Mesenchymal stem cell (in vitro differentiated cells and primary cell): ENCODE measurements around the gene ZBTB5.
"Not testable (repeated sequence)": the region's sequence is repeated elsewhere in the genome, so short reads cannot be mapped to it uniquely, and the experiment has no call there.

Experiments
- DNase-seq: peaks from one replicate; pipeline ENCODE4 v3.0.0-alpha.2; 2013
- H2AFZ ChIP-seq: one replicate; pipeline ENCODE4 v1.6.1; 2013; ENCODE audit warnings: low read depth, mild to moderate bottlenecking, control low read depth, inconsistent platforms, low read length, moderate library complexity
- H2AK5ac ChIP-seq: 2 replicates; pipeline ENCODE4 v1.6.1; 2013; ENCODE audit warnings: low read length, moderate library complexity, mild to moderate bottlenecking, inconsistent platforms; ENCODE audit not compliant: severe bottlenecking
- H2BK120ac ChIP-seq: one replicate; pipeline ENCODE4 v1.6.1; 2013; ENCODE audit warnings: low read depth, mild to moderate bottlenecking, inconsistent platforms, low read length, moderate library complexity
- H2BK12ac ChIP-seq, 2 experiments: one replicate each; pipeline ENCODE4 v1.6.1; 2013; ENCODE audit warnings: inconsistent platforms in 2 of 2, low read length in 2 of 2, mild to moderate bottlenecking in 2 of 2, moderate library complexity in 2 of 2, control low read depth in 1 of 2
- H2BK15ac ChIP-seq: one replicate; pipeline ENCODE4 v1.6.1; 2013; ENCODE audit warnings: mild to moderate bottlenecking, low read depth, inconsistent platforms; ENCODE audit not compliant: poor library complexity, severe bottlenecking
- H2BK5ac ChIP-seq: 2 replicates; pipeline ENCODE4 v1.6.1; 2013; ENCODE audit warnings: low read depth, mild to moderate bottlenecking, low read length, control low read depth, inconsistent platforms; ENCODE audit not compliant: poor library complexity, severe bottlenecking
- H3K14ac ChIP-seq, 2 experiments: one replicate each; pipeline ENCODE4 v1.6.1; 2013; ENCODE audit warnings: inconsistent platforms in 2 of 2, low read length in 2 of 2, control low read depth in 1 of 2, mild to moderate bottlenecking in 1 of 2, moderate library complexity in 1 of 2
- H3K18ac ChIP-seq, 2 experiments: one replicate each; pipeline ENCODE4 v1.6.1; 2013; ENCODE audit warnings: inconsistent platforms in 2 of 2, low read length in 2 of 2, control low read depth in 1 of 2, low read depth in 1 of 2, mild to moderate bottlenecking in 1 of 2
- H3K23ac ChIP-seq, 2 experiments: one replicate each; pipeline ENCODE4 v1.6.1; 2013; ENCODE audit warnings: inconsistent platforms in 2 of 2, low read length in 2 of 2, mild to moderate bottlenecking in 2 of 2, moderate library complexity in 2 of 2, control low read depth in 1 of 2
- H3K27ac ChIP-seq: 2 replicates; pipeline ENCODE4 v1.5.1; 2013; ENCODE audit warnings: mild to moderate bottlenecking, moderate library complexity, low read length, control low read depth, inconsistent platforms; ENCODE audit not compliant: poor library complexity, severe bottlenecking
- H3K27me3 ChIP-seq, 2 experiments: 2 replicates each; pipeline versions ENCODE4 v1.6.1 to v1.7.0; 2013; ENCODE audit warnings: low read length in 2 of 2, mild to moderate bottlenecking in 2 of 2, moderate library complexity in 2 of 2, control low read depth in 1 of 2, inconsistent platforms in 1 of 2; ENCODE audit not compliant: control insufficient read depth in 1 of 2, insufficient read depth in 1 of 2
- H3K36me3 ChIP-seq, 2 experiments: 2 replicates each; pipeline versions ENCODE4 v1.6.1 to v1.7.0; 2013; ENCODE audit warnings: low read length in 2 of 2, control low read depth in 1 of 2, inconsistent platforms in 1 of 2, low read depth in 1 of 2, mild to moderate bottlenecking in 1 of 2; ENCODE audit not compliant: insufficient read depth in 2 of 2, control insufficient read depth in 1 of 2
- H3K4ac ChIP-seq, 2 experiments: one replicate each; pipeline ENCODE4 v1.6.1; 2013; ENCODE audit warnings: inconsistent platforms in 2 of 2, low read length in 2 of 2, mild to moderate bottlenecking in 2 of 2, moderate library complexity in 2 of 2, control low read depth in 1 of 2, low read depth in 1 of 2
- H3K4me1 ChIP-seq: 2 replicates; pipeline ENCODE4 v1.6.1; 2013; ENCODE audit warnings: low read depth, low read length, control low read depth; ENCODE audit not compliant: control insufficient read depth, insufficient read depth
- H3K4me2 ChIP-seq: 2 replicates; pipeline ENCODE4 v1.6.1; 2013; ENCODE audit warnings: low read length, mild to moderate bottlenecking, inconsistent platforms; ENCODE audit not compliant: poor library complexity, severe bottlenecking
- H3K4me3 ChIP-seq, 2 experiments: 2 replicates each; pipeline versions ENCODE4 v1.5.1 to v1.7.0; 2013; ENCODE audit warnings: low read length in 2 of 2, mild to moderate bottlenecking in 2 of 2, control low read depth in 1 of 2, low read depth in 1 of 2; ENCODE audit not compliant: insufficient read depth in 1 of 2
- H3K79me1 ChIP-seq: replicated peaks from 2 replicates; pipeline ENCODE4 v1.6.1; 2013; ENCODE audit warnings: mild to moderate bottlenecking, control low read depth, low read length, inconsistent platforms; ENCODE audit not compliant: poor library complexity, severe bottlenecking
- H3K9ac ChIP-seq: 2 replicates; pipeline ENCODE4 v1.7.0; 2013; ENCODE audit warnings: mild to moderate bottlenecking, low read length, moderate library complexity
- H3K9me3 ChIP-seq: 2 replicates; pipeline ENCODE4 v1.7.0; 2013; ENCODE audit warnings: mild to moderate bottlenecking, low read length; ENCODE audit not compliant: control insufficient read depth
- H4K8ac ChIP-seq: one replicate; pipeline ENCODE4 v1.6.1; 2013; ENCODE audit warnings: inconsistent platforms, mild to moderate bottlenecking, low read length, moderate library complexity
- H4K91ac ChIP-seq: one replicate; pipeline ENCODE4 v1.6.1; 2013; ENCODE audit warnings: mild to moderate bottlenecking, low read length, inconsistent platforms
- WGBS: methylation state at CpG from one replicate; pipeline ENCODE4 v1.1.7; 2013; ENCODE audit warnings: mixed read lengths; 5-methylcytosine and 5-hydroxymethylcytosine counted together

ZBTB5 gene

GRCh38 chr9:37397948-37398347, 67.3 kb downstream of the ZBTB5 start:
- not testable (repeated sequence) for H3K4me1 ChIP-seq, H2BK5ac ChIP-seq, H2AK5ac ChIP-seq, H4K91ac ChIP-seq, H2BK15ac ChIP-seq, H3K36me3 ChIP-seq, H3K27ac ChIP-seq, H4K8ac ChIP-seq, H2BK12ac ChIP-seq, H3K14ac ChIP-seq, H3K79me1 ChIP-seq, H3K18ac ChIP-seq, H3K23ac ChIP-seq, H3K27me3 ChIP-seq, H3K4me2 ChIP-seq, H3K9me3 ChIP-seq, H3K4me3 ChIP-seq, DNase-seq, H2BK120ac ChIP-seq, H3K9ac ChIP-seq, H2AFZ ChIP-seq, H3K4ac ChIP-seq
- 89% methylated on average over 3 of the region's 3 CpGs for WGBS

GRCh38 chr9:37395663-37396062, 69.6 kb downstream of the ZBTB5 start:
- no peaks in the 10 kb centered on the region for H3K79me1 ChIP-seq
- H3K23ac ChIP-seq, result no peak overlapping the region
- H3K4me1 ChIP-seq, result no peaks in the 10 kb centered on the region
- no peak overlapping the region for H2AFZ ChIP-seq
- WGBS, result 93% methylated on average over 4 of the region's 8 CpGs
- H3K27ac ChIP-seq, result no peak overlapping the region
- peaks cover 11 to 14% of the 10 kb centered on the region in 2 experiments for H3K27me3 ChIP-seq
- no peak overlapping the region for H3K14ac ChIP-seq
- H2BK120ac ChIP-seq, result no peak overlapping the region
- H3K36me3 ChIP-seq, result no peaks in the 10 kb centered on the region
- no peaks in the 10 kb centered on the region for H3K9me3 ChIP-seq
- H3K9ac ChIP-seq, result no peak overlapping the region
- H2BK15ac ChIP-seq, result no peak overlapping the region
- no peak overlapping the region for H4K91ac ChIP-seq
- no peak overlapping the region for H2AK5ac ChIP-seq
- H4K8ac ChIP-seq, result no peak overlapping the region
- no peak overlapping the region for H2BK5ac ChIP-seq
- no peak overlapping the region for H3K4ac ChIP-seq
- no peak overlapping the region for H3K4me2 ChIP-seq
- DNase-seq, result no peak
- H2BK12ac ChIP-seq, result no peak overlapping the region
- no peak overlapping the region for H3K18ac ChIP-seq
- H3K4me3 ChIP-seq, result no peak overlapping the region

GRCh38 chr9:37395229-37395628, 70.0 kb downstream of the ZBTB5 start:
- Histone ChIP-seq H3K23ac (no peak overlapping the region), H3K4me3 (no peak overlapping the region), H2BK120ac (no peak overlapping the region), H2AFZ (no peak overlapping the region), H4K8ac (no peak overlapping the region), H2BK15ac (no peak overlapping the region), H3K4me1 (no peaks in the 10 kb centered on the region), H3K79me1 (no peaks in the 10 kb centered on the region), H3K36me3 (no peaks in the 10 kb centered on the region), H3K18ac (no peak overlapping the region), H3K9me3 (no peaks in the 10 kb centered on the region), H3K27me3 (peaks cover 11 to 14% of the 10 kb centered on the region in 2 experiments), H3K27ac (no peak overlapping the region), H2BK12ac (no peak overlapping the region), H3K4me2 (no peak overlapping the region), H4K91ac (no peak overlapping the region), H3K14ac (no peak overlapping the region), H2AK5ac (no peak overlapping the region), H3K4ac (no peak overlapping the region), H2BK5ac (no peak overlapping the region), H3K9ac (no peak overlapping the region)
- DNase-seq, result no peak
- WGBS, result 79% methylated on average over 12 of the region's 12 CpGs

- Histone ChIP-seq H2BK15ac (no peak overlapping the region), H3K14ac (no peak overlapping the region), H3K4me3 (no peak overlapping the region), H3K79me1 (no peaks in the 10 kb centered on the region), H3K18ac (no peak overlapping the region), H2BK5ac (no peak overlapping the region), H2AK5ac (no peak overlapping the region), H2BK12ac (no peak overlapping the region), H3K4me2 (no peak overlapping the region), H4K91ac (no peak overlapping the region), H3K4me1 (no peaks in the 10 kb centered on the region), H3K9ac (no peak overlapping the region), H3K23ac (no peak overlapping the region), H2BK120ac (no peak overlapping the region), H3K4ac (no peak overlapping the region), H2AFZ (no peak overlapping the region), H3K27me3 (peaks cover 11 to 14% of the 10 kb centered on the region in 2 experiments), H3K9me3 (no peaks in the 10 kb centered on the region), H4K8ac (no peak overlapping the region), H3K36me3 (no peaks in the 10 kb centered on the region), H3K27ac (no peak overlapping the region)
- no peak for DNase-seq
- WGBS, result 73% methylated on average over 5 of the region's 8 CpGs
Observed at GRCh38 chr9:37392272-37392671, 73.0 kb downstream of the ZBTB5 start.
